ENCODE results near the gene MGAT5.

Gene MGAT5, protein sequence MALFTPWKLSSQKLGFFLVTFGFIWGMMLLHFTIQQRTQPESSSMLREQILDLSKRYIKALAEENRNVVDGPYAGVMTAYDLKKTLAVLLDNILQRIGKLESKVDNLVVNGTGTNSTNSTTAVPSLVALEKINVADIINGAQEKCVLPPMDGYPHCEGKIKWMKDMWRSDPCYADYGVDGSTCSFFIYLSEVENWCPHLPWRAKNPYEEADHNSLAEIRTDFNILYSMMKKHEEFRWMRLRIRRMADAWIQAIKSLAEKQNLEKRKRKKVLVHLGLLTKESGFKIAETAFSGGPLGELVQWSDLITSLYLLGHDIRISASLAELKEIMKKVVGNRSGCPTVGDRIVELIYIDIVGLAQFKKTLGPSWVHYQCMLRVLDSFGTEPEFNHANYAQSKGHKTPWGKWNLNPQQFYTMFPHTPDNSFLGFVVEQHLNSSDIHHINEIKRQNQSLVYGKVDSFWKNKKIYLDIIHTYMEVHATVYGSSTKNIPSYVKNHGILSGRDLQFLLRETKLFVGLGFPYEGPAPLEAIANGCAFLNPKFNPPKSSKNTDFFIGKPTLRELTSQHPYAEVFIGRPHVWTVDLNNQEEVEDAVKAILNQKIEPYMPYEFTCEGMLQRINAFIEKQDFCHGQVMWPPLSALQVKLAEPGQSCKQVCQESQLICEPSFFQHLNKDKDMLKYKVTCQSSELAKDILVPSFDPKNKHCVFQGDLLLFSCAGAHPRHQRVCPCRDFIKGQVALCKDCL

DNA sequence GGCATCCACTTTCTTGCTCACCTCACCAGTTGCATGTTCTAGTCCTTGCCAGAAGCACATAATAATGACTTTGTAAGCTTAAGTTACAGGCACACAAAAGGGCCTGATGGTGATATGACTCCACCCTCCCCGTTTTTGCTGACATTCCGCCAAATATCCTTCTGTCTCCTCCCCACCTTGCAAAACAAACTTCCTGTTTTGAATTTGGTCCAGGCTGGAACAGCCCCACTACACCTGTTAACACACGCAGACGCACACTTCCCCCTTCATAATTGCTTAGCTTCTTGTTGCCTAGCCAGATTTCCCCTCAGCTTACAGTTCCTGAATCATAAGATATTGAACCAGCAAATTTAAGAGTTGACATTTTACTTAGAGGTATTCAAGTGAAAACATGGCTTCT lies at the start of gene MGAT5:
TSS of gene MGAT5 (plus strand) at position 269 of the 400 bp plus-strand sequence. CDS start 332 bp downstream, outside the sequence.
- Histone ChIP-seq H3K9me3 (ENCODE audit: control insufficient read depth, insufficient read depth, low read length) (no peaks in the 10 kb centered on the region), H3K36me3 (ENCODE audit: insufficient read depth, low read length) (no peaks in the 10 kb centered on the region), H3K9ac (ENCODE audit: low read depth, low read length) (no peak within 1 kb of the TSS), H3K4me1 (ENCODE audit: insufficient read depth, low read length) (no peaks in the 10 kb centered on the region)

DNA sequence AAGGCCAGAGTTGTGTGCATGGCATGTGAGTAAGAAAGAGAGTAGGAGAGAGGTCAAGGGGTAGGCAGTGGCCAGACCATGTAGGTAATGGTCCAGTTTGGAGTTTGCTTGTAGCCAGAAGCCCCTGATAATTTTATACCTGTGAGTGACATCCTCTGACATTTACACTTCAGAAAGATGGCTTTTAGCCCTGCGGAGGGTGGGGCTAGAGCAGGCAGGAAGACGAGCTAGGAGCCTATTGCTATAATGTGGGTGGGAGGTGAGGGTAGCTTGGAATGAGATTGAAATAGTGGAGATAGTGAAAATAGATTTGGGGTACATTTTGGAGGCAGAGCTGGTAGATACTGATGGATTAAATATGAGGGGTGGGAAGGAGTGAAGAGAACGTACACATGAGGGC lies 48.8 kb upstream of the MGAT5 start:
- H3K9me3 ChIP-seq (ENCODE audit: control insufficient read depth, insufficient read depth, low read length), result peaks cover 9% of the 10 kb centered on the region; the same call in 1 of the 2 replicates
- H3K36me3 ChIP-seq (ENCODE audit: insufficient read depth, low read length), result peaks cover 4% of the 10 kb centered on the region; the same call in 1 of the 2 replicates
- no peak overlapping the region for H3K9ac ChIP-seq (ENCODE audit: low read depth, low read length)
- H3K4me1 ChIP-seq (ENCODE audit: insufficient read depth, low read length), result peaks cover 32% of the 10 kb centered on the region

DNA sequence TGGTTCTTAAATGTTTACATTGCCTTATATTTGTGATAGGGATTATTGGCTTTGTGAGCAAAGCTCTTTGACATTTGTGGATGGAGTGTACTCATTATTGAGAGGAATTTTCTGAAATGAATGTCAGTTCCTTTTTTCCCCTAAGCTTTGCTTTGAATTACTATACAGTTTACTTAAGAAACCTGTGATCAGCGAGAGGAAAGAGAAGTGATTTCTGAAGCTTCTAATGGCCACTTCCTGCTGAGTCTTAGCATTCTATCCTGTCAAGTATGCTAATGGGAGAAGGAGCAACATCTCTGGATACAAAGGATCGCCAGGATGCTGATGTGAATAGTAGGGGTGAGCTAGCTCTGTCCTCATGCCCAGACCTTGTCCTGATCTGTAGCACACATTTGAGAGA lies 47.8 kb upstream of the MGAT5 start:
- Histone ChIP-seq H3K36me3 (ENCODE audit: insufficient read depth, low read length) (peaks cover 4% of the 10 kb centered on the region; the same call in 1 of the 2 replicates), H3K9me3 (ENCODE audit: control insufficient read depth, insufficient read depth, low read length) (peaks cover 9% of the 10 kb centered on the region; the same call in 1 of the 2 replicates), H3K4me1 (ENCODE audit: insufficient read depth, low read length) (peaks cover 32% of the 10 kb centered on the region), H3K9ac (ENCODE audit: low read depth, low read length) (no peak overlapping the region)

DNA sequence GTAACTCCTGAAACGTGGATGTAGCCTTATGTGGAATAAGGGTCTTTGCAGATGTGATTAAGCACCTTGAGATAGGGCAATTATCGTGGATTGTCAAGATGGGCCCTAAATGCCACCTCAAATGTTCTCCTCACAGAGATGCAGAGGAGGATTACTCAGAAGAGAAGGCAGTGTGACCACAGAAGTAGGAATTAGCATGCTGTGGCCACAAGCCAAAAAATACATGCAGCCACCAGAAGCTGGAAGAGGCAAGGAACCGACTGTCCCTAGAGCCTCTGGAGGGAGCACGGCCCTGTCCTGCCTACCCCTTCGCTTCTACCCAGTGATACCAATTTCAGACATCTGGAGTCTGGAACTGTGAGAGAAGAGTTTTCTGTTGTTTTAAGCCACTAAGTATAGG lies 47.3 kb upstream of the MGAT5 start:
- peaks cover 4% of the 10 kb centered on the region; the same call in 1 of the 2 replicates for H3K36me3 ChIP-seq (ENCODE audit: insufficient read depth, low read length)
- H3K9ac ChIP-seq (ENCODE audit: low read depth, low read length), result no peak overlapping the region
- peaks cover 9% of the 10 kb centered on the region; the same call in 1 of the 2 replicates for H3K9me3 ChIP-seq (ENCODE audit: control insufficient read depth, insufficient read depth, low read length)
- H3K4me1 ChIP-seq (ENCODE audit: insufficient read depth, low read length), result peaks cover 32% of the 10 kb centered on the region

DNA sequence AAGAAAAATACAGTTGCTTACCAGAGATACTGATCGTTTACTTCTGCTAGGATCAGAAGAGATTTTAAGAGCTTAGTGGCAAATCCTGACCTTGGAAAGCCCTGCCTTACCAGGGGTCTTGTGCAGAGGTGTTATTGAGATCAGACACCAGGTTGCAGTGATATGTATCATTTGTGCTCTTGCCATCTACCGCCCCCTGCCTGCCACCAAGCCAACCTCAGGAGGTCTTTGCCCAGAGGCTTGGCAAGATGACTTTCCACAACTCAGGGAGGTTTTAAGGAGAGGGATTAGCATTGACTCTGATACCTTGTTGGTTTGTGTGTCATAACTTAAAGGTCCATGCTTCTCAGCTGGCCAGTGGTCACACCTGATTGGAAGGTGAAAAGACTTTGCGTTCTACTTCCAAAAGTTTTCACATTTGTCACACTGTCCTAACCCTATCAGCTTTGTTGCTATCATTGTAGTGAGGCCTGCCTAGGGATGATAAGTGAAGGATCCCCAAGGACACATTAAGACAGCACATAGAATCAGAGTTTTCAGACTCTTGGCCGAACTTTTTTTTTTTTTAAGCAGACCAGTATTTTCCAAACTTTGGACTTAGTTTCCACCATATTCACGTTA lies 46.2 kb upstream of the MGAT5 start:
- H3K9me3 ChIP-seq (ENCODE audit: control insufficient read depth, insufficient read depth, low read length), result peaks cover 9% of the 10 kb centered on the region; the same call in 1 of the 2 replicates
- H3K36me3 ChIP-seq (ENCODE audit: insufficient read depth, low read length), result peaks cover 4% of the 10 kb centered on the region; the same call in 1 of the 2 replicates
- no peak overlapping the region for H3K9ac ChIP-seq (ENCODE audit: low read depth, low read length)
- peaks cover 24% of the 10 kb centered on the region for H3K4me1 ChIP-seq (ENCODE audit: insufficient read depth, low read length)

DNA sequence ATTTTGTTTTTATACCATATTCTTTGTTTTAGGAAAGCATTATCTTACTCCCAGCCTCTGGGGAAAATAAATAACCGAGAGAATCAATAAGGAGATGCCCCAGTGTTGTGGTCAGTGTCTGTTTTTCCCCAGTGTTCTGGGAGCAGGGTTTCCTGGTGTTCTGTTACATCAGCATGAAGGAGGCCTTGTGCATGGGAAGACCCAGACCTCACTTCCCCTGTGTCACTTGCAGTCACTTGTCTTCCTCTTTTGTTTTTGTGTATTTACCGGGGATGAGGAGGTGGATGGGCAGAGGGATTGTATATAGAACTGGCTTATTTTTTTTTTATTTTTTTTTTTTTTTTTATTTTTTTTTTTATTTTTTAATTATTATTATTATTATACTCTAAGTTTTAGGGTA lies 45.0 kb upstream of the MGAT5 start:
- peaks cover 4% of the 10 kb centered on the region; the same call in 1 of the 2 replicates for H3K36me3 ChIP-seq (ENCODE audit: insufficient read depth, low read length)
- peaks cover 8% of the 10 kb centered on the region; the same call in 1 of the 2 replicates for H3K9me3 ChIP-seq (ENCODE audit: control insufficient read depth, insufficient read depth, low read length)
- peaks cover 17% of the 10 kb centered on the region for H3K4me1 ChIP-seq (ENCODE audit: insufficient read depth, low read length)
- H3K9ac ChIP-seq (ENCODE audit: low read depth, low read length), result no peak overlapping the region

DNA sequence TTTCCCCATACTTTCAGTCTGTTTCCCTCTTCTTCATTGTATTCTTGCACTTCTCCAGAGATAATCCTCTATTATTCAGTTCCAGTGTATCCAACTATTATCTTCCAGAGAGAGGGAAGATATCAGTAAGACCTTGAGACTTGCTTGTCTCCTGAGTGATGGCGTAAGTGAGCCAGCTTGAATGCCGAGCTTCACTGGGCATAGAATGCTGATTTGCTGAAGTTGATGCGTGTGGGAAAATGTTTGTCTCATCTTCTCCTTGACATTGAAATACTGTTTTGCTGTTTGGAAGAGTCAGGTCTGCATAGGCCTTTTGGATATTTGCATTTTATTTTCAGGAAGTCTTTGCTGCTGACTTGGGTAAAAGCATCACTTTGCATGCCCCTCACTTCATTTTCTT lies 41.1 kb upstream of the MGAT5 start:
- Histone ChIP-seq H3K4me1 (ENCODE audit: insufficient read depth, low read length) (no peaks in the 10 kb centered on the region), H3K9ac (ENCODE audit: low read depth, low read length) (no peak overlapping the region), H3K36me3 (ENCODE audit: insufficient read depth, low read length) (no peaks in the 10 kb centered on the region), H3K9me3 (ENCODE audit: control insufficient read depth, insufficient read depth, low read length) (no peaks in the 10 kb centered on the region)

DNA sequence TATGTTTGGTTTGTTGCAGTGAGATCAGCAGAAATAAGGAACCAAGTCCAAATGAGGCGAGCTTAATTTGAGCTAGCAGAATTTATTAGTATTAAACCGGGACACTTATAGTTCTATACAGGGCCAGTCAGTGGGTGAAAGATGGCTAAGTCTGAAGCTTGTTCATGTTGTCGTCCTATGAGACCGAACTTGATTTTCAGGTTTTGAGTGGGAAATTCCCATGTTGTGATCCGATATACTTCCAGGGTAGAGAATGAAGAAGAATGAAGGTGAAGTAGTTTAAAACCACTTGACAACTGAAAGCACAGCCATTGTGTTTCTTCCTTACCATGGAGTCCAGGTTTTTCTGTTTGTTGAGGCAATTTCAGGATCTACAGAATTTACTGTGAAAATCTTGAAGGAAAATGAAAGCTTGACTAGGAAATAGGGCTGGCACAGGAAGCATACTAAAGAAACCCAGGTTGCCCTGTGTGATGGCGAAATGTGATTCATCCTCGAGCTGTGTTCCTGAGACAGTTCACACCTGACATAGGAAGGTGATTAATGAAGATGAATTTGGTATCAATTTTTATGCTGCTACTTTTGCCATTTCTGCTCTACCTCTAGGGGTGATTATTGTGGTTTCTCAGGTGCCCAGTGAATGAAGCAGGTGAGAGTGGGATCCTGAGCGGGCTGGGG lies 37.6 kb upstream of the MGAT5 start:
- Histone ChIP-seq H3K9me3 (ENCODE audit: control insufficient read depth, insufficient read depth, low read length) (no peaks in the 10 kb centered on the region), H3K36me3 (ENCODE audit: insufficient read depth, low read length) (no peaks in the 10 kb centered on the region), H3K9ac (ENCODE audit: low read depth, low read length) (no peak overlapping the region), H3K4me1 (ENCODE audit: insufficient read depth, low read length) (peaks cover 7% of the 10 kb centered on the region)

DNA sequence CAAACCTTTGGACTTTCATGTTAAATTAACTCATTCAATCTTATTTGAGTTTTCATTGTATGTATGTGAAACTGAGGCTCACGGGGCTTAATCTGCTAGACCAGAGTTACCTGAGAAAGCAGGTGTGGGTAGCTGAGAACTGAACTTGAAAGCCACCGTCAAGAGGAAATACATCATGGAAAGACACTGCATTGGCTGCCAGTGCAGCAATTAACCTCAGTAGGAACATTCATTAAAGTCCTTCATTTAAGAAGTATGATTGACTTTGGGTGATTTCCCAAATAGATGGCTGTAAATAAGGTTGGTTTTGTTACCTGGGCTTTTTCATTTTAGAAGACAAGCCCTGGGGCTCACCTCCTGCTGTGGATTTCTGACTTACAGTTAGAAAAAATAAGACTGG lies 36.5 kb upstream of the MGAT5 start:
- Histone ChIP-seq H3K4me1 (ENCODE audit: insufficient read depth, low read length) (peaks cover 7% of the 10 kb centered on the region), H3K9me3 (ENCODE audit: control insufficient read depth, insufficient read depth, low read length) (no peaks in the 10 kb centered on the region), H3K9ac (ENCODE audit: low read depth, low read length) (no peak overlapping the region), H3K36me3 (ENCODE audit: insufficient read depth, low read length) (no peaks in the 10 kb centered on the region)

DNA sequence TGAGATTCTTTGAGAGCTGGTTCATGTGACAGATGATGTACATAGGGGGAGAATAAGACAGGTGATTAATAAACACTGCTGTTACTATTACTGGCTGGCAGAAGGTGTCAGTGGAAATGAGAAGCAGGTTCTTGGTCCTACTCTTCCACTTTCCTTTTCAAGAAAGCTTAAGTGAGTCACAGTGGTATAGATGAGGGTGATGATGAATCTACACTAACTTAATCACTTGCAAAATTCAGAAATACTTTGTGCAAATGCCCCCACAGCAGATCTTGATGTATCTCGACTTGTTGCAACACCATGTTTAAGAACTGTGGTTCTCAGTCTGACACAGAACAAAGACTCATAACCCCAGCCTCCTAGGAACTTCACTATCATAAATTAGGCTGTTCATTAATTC lies 35.9 kb upstream of the MGAT5 start:
- no peaks in the 10 kb centered on the region for H3K36me3 ChIP-seq (ENCODE audit: insufficient read depth, low read length)
- no peak overlapping the region for H3K9ac ChIP-seq (ENCODE audit: low read depth, low read length)
- peaks cover 7% of the 10 kb centered on the region for H3K4me1 ChIP-seq (ENCODE audit: insufficient read depth, low read length)
- H3K9me3 ChIP-seq (ENCODE audit: control insufficient read depth, insufficient read depth, low read length), result no peaks in the 10 kb centered on the region

DNA sequence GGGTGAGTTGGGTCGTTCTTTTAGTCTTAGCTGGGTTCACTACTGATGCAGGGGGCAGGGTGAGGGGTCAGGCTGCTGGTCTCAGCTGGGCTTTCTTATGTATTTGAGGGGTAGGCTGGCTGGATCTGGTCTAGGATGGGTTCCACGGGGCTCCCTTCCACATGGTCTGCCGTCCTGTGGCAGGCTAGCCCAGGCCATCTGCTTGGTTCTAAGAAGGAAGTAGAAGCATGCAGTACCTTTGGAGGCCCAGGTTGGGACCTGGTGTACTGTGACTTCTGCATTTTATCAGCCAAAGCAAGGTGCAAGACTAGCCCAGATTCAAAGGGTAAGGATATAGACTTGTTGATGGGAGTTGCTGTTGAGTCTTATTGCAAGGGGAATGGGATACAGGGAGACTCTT lies 35.5 kb upstream of the MGAT5 start:
- no peak overlapping the region for H3K9ac ChIP-seq (ENCODE audit: low read depth, low read length)
- H3K36me3 ChIP-seq (ENCODE audit: insufficient read depth, low read length), result no peaks in the 10 kb centered on the region
- no peaks in the 10 kb centered on the region for H3K9me3 ChIP-seq (ENCODE audit: control insufficient read depth, insufficient read depth, low read length)
- H3K4me1 ChIP-seq (ENCODE audit: insufficient read depth, low read length), result peaks cover 7% of the 10 kb centered on the region

DNA sequence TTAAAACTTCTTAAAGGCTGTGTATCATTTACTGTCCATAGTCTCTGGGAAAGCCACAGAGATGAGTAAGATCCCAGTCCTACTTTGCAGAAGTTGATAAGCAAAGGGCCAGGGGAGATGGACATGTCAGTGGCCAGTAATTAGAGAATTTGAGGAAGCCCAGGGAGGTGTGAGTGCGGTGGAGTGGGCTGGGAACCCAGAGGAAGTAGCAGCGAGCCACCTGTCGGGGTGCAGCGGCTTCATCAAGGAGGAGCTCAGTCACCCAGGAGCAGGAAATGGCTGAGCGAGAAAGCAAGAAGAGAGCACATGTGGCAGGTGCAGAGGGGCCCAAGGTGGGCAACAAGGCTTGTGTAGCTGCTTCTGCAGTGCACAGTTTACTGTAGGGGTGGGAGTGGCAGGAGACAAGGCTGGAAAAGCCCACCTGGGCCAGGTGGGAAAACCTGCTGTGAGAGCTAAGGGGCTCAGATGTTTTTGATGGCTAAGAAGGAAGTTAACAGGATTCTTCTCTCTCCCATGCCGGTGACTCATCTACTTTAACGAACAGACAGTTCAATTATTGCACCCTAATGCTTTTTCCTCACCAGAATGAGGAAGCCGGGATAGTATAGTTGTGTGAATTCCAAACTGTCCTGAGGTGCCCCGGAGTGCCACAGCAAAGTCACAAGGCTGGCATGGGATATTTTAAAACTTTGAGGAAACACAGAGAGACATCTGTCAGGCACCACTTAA lies 34.8 kb upstream of the MGAT5 start:
- H3K36me3 ChIP-seq (ENCODE audit: insufficient read depth, low read length), result no peaks in the 10 kb centered on the region
- H3K9ac ChIP-seq (ENCODE audit: low read depth, low read length), result no peak overlapping the region
- H3K9me3 ChIP-seq (ENCODE audit: control insufficient read depth, insufficient read depth, low read length), result no peaks in the 10 kb centered on the region
- H3K4me1 ChIP-seq (ENCODE audit: insufficient read depth, low read length), result peaks cover 7% of the 10 kb centered on the region

DNA sequence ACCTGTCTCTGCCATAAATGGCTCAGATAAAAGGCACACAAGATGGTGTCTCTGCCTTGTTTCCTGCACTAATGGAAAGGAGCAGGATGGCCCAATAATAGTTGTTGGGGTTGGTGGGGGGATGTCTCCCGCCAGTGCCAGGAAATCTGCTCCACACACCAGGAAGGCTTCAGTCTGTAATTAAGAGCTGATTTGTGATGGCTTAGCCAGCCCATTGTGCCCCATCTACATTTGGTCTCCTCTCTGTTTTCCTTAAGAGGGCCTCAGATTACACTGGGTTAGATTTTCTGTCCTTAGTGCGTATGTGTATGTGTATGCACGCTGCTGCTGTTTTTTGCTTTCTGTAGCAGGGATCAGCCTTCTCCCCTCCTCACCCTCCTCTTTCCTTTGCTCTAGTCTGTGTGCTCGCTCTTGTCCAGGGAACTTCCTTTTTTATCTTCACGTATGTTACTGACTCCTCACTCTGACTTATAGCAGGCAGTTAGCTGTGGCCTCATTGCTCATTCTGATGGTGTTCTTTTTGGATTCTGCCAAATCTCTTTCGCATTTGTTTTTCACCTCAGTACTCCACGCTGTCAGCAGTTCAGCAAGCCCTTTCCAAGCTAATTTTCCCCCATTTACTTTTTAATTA lies 33.4 kb upstream of the MGAT5 start:
- Histone ChIP-seq H3K9me3 (ENCODE audit: control insufficient read depth, insufficient read depth, low read length) (no peaks in the 10 kb centered on the region), H3K9ac (ENCODE audit: low read depth, low read length) (no peak overlapping the region), H3K36me3 (ENCODE audit: insufficient read depth, low read length) (no peaks in the 10 kb centered on the region), H3K4me1 (ENCODE audit: insufficient read depth, low read length) (peaks cover 7% of the 10 kb centered on the region)

Data from ES-I3 (cell line).